ENCODE data around the gene GPSM1.
A peak's percentile ranks its signal among the peaks of the same experiment; 100 is the strongest.

The GPSM1 gene

DNA sequence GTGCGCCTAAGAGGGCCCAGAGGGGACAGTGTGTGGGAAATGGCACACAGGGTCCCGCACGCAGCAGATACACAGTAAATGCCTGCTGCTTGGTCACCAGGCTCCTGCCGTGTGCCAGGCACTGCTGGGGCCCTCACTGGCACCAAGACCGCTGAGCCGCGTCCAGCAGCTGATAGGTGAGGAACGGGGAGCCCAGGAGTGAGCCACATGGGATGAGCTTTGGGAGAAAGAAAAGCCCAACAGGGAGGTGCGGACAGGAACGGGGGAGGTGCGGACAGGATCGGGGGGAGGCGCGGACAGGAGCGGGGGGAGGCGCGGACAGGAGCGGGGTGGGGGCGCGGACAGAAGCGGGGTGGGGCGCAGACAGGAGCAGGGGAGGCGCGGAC is 16.5 kb downstream of the GPSM1 start:
- ChIA-PET POLR2A (no interaction called here), CTCF (interaction anchor here (0.9 to 4.6 kb wide), 4 partner anchors 11 to 31 kb away, joined by 3 to 34 read pairs (median 6); partner anchors contain the start of gene DNLZ)
- TF ChIP-seq, protein P1, sequence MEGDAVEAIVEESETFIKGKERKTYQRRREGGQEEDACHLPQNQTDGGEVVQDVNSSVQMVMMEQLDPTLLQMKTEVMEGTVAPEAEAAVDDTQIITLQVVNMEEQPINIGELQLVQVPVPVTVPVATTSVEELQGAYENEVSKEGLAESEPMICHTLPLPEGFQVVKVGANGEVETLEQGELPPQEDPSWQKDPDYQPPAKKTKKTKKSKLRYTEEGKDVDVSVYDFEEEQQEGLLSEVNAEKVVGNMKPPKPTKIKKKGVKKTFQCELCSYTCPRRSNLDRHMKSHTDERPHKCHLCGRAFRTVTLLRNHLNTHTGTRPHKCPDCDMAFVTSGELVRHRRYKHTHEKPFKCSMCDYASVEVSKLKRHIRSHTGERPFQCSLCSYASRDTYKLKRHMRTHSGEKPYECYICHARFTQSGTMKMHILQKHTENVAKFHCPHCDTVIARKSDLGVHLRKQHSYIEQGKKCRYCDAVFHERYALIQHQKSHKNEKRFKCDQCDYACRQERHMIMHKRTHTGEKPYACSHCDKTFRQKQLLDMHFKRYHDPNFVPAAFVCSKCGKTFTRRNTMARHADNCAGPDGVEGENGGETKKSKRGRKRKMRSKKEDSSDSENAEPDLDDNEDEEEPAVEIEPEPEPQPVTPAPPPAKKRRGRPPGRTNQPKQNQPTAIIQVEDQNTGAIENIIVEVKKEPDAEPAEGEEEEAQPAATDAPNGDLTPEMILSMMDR (IDR thresholded peaks at IDR 0.05; ENCODE audit: insufficient read depth, low read length, missing control alignments) = no peak

DNA sequence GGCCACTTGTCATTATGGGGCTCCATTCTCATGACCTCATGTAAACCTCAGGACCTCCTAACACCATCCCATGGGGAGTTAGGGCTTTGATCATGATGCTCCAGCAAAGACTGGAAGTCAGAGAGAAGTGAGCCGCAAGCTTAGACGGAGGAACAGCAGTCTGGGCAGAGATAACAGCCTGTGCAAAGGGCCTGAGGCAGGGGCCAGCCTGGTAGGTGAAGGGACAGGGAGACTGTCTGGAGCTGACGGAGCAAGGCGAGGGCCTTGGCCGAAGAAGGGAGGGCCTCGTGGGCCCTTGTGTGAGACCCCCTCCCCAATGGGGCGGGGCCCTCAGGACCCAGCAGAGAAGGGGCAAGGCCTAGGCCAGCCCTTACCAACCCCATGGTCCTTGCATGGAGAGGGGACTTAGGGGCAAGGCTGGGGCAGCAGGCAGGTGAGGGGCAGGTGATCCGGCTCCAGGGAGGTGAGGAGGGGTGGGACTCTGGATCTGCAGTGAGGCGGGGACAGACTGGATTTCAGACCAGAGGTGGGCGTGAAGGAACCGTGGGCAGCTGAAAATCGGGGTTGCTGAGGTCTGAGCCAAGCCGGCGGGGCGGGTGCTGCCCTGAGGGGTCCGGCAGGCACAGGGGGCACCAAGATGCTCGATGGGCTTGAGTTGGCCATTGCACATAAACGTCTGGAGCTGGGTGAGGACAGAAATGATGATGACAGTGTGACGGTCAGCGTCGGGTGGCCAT is 17.4 kb downstream of the GPSM1 start:
- DNase-seq (ENCODE audit: low read depth, low spot score) = no peak
- POLR2A ChIA-PET = interaction anchor here (0.9 kb wide), 1 partner anchor 9 kb away, joined by 3 read pairs; no protein-coding TSS in a partner anchor
- TF ChIP-seq, protein P1 (IDR thresholded peaks at IDR 0.05; ENCODE audit: insufficient read depth, low read length, missing control alignments) = no peak
- CTCF ChIA-PET = interaction anchor here (0.9 to 4.6 kb wide), 8 partner anchors 8 to 32 kb away, joined by 3 to 34 read pairs (median 6); partner anchors contain the start of genes DNLZ and GPSM1
- H3K4me3 ChIP-seq (ENCODE audit: low read depth, low read length) = no peak overlapping the region

More for the DNA sequence above, 16.5 kb downstream of the GPSM1 start:
- no peak for DNase-seq (ENCODE audit: low read depth, low spot score)
- no peak overlapping the region for H3K4me3 ChIP-seq (ENCODE audit: low read depth, low read length)

DNA sequence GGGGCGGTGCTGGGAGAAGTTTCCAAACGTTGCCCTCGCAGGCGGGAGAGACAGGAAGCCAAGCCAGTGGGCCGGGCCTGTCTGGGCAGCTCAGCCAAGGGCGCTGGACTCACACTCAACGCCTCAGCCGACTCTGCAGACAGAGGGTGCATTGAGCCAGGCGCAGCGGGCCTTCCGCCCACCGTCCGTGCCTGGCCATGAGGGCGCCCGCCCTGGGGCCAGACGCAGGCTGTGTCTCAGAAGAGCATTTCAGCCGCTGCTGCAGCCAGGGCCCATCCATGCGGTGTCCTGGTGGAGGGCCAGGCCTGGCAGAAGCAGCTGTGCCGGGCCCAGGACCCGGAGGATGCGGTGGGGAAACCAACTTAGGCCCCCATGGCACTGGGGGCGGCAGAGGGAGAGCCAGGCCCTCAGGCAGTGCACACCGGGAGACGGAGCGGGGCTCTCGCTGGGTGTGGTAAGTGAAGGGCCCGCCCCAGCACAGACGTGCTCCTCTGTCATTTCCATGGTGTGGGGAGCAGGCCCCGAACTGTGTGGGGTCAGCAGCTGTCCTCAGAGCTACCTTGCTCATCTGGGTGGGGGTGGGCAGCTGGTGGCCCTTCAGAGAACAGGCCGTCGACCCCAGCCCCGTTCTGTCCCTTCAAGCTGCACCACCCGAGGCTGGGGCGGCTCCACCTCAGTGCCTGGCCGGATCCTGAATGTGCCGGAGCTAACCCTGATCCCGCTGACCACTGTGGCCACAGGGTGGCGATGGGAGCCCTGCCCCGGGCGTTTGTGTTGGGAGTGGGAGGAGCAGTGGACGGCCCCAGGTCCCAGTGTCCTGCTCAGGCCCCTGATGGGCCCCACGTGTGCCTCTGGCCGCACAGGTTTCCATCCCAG is 18.2 kb downstream of the GPSM1 start:
- TF ChIP-seq, protein P1 (IDR thresholded peaks at IDR 0.05; ENCODE audit: insufficient read depth, low read length, missing control alignments) = peak; percentile 52
- no peak for DNase-seq (ENCODE audit: low read depth, low spot score)
- H3K4me3 ChIP-seq (ENCODE audit: low read depth, low read length) = no peak overlapping the region
- ChIA-PET POLR2A (interaction anchor here (0.9 to 1.5 kb wide), 4 partner anchors 9 to 17 kb away, joined by 3 to 5 read pairs (median 4); no protein-coding TSS in a partner anchor), CTCF (interaction anchor here (0.9 to 4.6 kb wide), 8 partner anchors 9 to 55 kb away, joined by 3 to 34 read pairs (median 6); partner anchors contain the start of genes DNLZ and GPSM1)

DNA sequence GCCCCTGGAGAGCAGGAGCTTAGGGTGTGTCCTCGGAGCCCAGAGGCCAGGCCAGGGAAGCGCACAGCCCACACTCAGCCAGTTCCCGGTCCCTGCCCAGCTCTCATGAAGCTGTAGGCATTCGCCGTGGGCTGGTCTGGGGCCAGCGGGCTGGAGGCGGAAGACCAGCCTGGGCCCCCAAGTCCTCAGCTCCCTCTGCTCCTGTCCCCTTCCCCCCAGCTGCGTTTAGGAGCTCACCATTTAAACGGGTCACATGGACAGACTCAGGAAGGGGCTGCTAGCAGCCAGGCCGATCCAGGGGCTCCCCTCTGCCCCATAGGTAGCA is 18.8 kb downstream of the GPSM1 start:
- no peak for DNase-seq (ENCODE audit: low read depth, low spot score)
- no peak overlapping the region for H3K4me3 ChIP-seq (ENCODE audit: low read depth, low read length)
- ChIA-PET CTCF (interaction anchor here (0.9 to 4.6 kb wide), 8 partner anchors 9 to 55 kb away, joined by 3 to 34 read pairs (median 6); partner anchors contain the start of genes DNLZ and GPSM1), POLR2A (interaction anchor here (1.3 to 1.5 kb wide), 3 partner anchors 8 to 17 kb away, joined by 4 to 5 read pairs (median 4); no protein-coding TSS in a partner anchor)
- TF ChIP-seq, protein P1 (IDR thresholded peaks at IDR 0.05; ENCODE audit: insufficient read depth, low read length, missing control alignments) = no peak

DNA sequence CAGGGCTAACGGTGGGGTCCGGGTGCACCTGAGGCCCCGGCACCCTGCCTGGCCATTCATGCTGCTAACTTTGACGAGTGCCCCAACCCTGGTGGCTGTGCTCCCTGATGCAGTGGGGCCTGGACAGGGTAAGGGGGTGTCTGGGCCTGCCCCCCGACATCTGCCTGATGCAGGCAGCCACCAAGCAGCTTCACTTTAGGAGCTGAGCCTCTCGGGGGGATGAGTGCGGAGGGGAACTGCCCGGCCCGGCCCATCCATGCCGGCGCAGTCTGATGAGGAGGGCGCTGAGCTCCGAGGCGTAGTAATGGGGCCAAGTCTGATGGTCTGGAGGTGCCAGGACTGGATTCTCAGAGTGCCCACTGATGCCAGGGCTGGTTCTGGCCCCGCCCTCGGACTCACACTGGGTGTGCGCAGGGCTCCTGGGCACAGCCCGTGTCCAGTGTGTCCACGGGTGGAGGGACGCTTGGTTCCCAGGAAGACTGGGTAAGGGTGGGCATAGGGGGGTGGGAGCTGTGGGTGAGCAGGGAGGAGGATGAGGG is 19.7 kb downstream of the GPSM1 start:
- ChIA-PET POLR2A (interaction anchor here (1.4 kb wide), 1 partner anchor 9 kb away, joined by 4 read pairs; no protein-coding TSS in a partner anchor), CTCF (interaction anchor here (1.2 to 4.6 kb wide), 4 partner anchors 10 to 34 kb away, joined by 3 to 34 read pairs (median 8); partner anchors contain the start of gene DNLZ)
- no peak overlapping the region for H3K4me3 ChIP-seq (ENCODE audit: low read depth, low read length)
- TF ChIP-seq, protein P1 (IDR thresholded peaks at IDR 0.05; ENCODE audit: insufficient read depth, low read length, missing control alignments) = no peak
- no peak for DNase-seq (ENCODE audit: low read depth, low spot score)
